Peyer's patch (tissue), 4 donors: ENCODE measurements around the gene IPO11. TPM values are rescaled to one million over a fixed set of nuclear protein-coding genes. Genes with fewer than 3 reads are reported as not detected.
"Not testable (repeated sequence)": the region's sequence is repeated elsewhere in the genome, so short reads cannot be mapped to it uniquely, and the experiment has no call there.

Experiments used
- DNase-seq, 3 donors: peaks; one replicate each; pipeline ENCODE4 v3.0.0-alpha.2; 2017 to 2019
- H3K27ac ChIP-seq, 4 donors: fragments of 200-600 bp; sonication (generic); one replicate each; pipeline ENCODE4 v1.5.1; 2016 to 2019
- H3K27me3 ChIP-seq, 2 donors: fragments of 200-600 bp; sonication (generic); one replicate each; pipeline ENCODE4 v1.5.1; 2019
- H3K36me3 ChIP-seq, 3 donors: fragments of 200-600 bp; sonication (generic); one replicate each; pipeline ENCODE4 v1.5.1; 2016 to 2019
- H3K4me1 ChIP-seq, 4 donors: fragments of 200-600 bp; sonication (generic); one replicate each; pipeline ENCODE4 v1.5.1; 2016 to 2019
- H3K4me3 ChIP-seq, 4 donors: fragments of 200-600 bp; sonication (generic); 1 replicate in 3 of 4; 2 replicates in 1 of 4; pipeline ENCODE4 v1.5.1; 2016 to 2019; ENCODE audit warnings: mild to moderate bottlenecking in 1 of 4
- H3K9me3 ChIP-seq, 4 donors: fragments of 200-600 bp; sonication (generic); one replicate each; pipeline ENCODE4 v1.5.1; 2016 to 2019; ENCODE audit warnings: mild to moderate bottlenecking in 1 of 4
- CTCF ChIP-seq, 6 experiments: fragments of 450-650 bp in 4 of 6; fragments of 200-600 bp in 2 of 6; sonication (generic) in 1 of 6; IDR thresholded peaks; one replicate each; pipeline ENCODE4 v1.5.1; 2017 to 2019; ENCODE audit warnings: antibody characterized with exemption in 6 of 6, mild to moderate bottlenecking in 3 of 6, moderate library complexity in 1 of 6
- POLR2A ChIP-seq, 2 donors: fragments of 450-650 bp; IDR thresholded peaks; one replicate each; pipeline ENCODE4 v1.5.1; 2017; ENCODE audit warnings: antibody characterized with exemption in 2 of 2, mild to moderate bottlenecking in 2 of 2, moderate library complexity in 2 of 2
- small RNA-seq, 2 donors: library from RNA; depleted of rRNA; stranded (forward); fragments of <200 nt; gene quantifications; one replicate each; pipeline ENCODE3, GENCODE V24; 2016
- total RNA-seq, 4 donors: library from RNA; depleted of rRNA; stranded (reverse); fragments of >200 nt; gene quantifications; one replicate each; pipeline ENCODE4 v1.1.0, GENCODE V29; 2016

IPO11 gene
- total RNA-seq, 4 donors from 2014 or later = 5.6 to 27.2 (median 13.1) TPM

DNA sequence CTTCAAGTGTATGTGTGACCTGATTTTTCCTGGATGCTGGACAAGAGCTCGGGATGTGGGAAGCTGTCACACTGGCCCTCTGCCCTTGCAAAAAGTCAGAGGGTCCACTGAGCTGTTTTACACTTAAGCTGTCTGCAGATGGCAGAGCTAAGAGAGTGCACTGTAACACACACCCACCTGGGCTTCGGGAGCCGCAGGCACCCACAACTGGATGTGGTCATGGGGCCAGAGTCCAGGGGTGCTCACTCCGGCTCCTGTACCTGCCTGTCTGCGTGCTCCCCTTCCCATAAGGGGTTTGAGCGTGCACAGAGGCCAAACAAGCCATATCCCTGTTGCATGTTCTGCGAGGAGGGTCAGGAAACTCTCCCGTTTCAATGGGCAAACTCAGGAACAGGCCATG is 248.6 kb downstream of the IPO11 start:
- no peaks in the 10 kb centered on the region for H3K36me3 ChIP-seq
- H3K4me1 ChIP-seq = no peaks in the 10 kb centered on the region
- H3K4me3 ChIP-seq = no peak overlapping the region
- H3K27ac ChIP-seq = no peak overlapping the region
- no peak for DNase-seq
- no peak for TF ChIP-seq POLR2A (IDR thresholded peaks at IDR 0.05)
- TF ChIP-seq CTCF (IDR thresholded peaks at IDR 0.05) = no peak
- H3K27me3 ChIP-seq = no peaks in the 10 kb centered on the region
- H3K9me3 ChIP-seq = no peaks in the 10 kb centered on the region

DNA sequence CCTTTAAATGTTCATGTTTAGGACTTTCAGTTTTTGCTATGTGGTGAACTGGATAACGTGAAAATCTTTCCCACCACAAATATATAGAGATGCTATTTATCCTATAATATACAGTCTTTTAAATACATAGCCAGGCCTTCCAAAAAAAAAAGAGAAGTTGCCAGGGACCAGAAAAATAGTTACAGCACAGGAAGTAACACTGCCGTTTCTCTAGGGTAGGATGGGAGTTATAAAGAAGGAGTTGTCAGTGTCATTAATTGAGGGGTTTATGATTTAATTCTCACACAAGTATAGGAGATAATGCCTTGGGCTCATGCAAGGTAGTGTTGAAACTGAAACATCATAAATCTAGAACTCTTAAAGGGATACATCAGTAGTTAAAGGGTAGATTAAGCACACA is 250.0 kb downstream of the IPO11 start:
- no peak for TF ChIP-seq POLR2A (IDR thresholded peaks at IDR 0.05)
- TF ChIP-seq CTCF (IDR thresholded peaks at IDR 0.05) = no peak
- DNase-seq = no peak

GRCh38 chr5:62671479-62671878 is 258.9 kb downstream of the IPO11 start:
- no peaks in the 10 kb centered on the region for H3K27me3 ChIP-seq
- no peaks in the 10 kb centered on the region for H3K9me3 ChIP-seq
- DNase-seq = no peak
- no peak overlapping the region for H3K4me3 ChIP-seq
- TF ChIP-seq CTCF (IDR thresholded peaks at IDR 0.05) (no peak), POLR2A (IDR thresholded peaks at IDR 0.05) (no peak)
- no peak overlapping the region for H3K27ac ChIP-seq
- H3K4me1 ChIP-seq = no peaks in the 10 kb centered on the region
- no peaks in the 10 kb centered on the region for H3K36me3 ChIP-seq

More for the DNA sequence above, 250.0 kb downstream of the IPO11 start:
- Histone ChIP-seq H3K4me3 (no peak overlapping the region), H3K36me3 (no peaks in the 10 kb centered on the region), H3K27ac (no peak overlapping the region), H3K4me1 (no peaks in the 10 kb centered on the region), H3K9me3 (no peaks in the 10 kb centered on the region), H3K27me3 (no peaks in the 10 kb centered on the region)

DNA sequence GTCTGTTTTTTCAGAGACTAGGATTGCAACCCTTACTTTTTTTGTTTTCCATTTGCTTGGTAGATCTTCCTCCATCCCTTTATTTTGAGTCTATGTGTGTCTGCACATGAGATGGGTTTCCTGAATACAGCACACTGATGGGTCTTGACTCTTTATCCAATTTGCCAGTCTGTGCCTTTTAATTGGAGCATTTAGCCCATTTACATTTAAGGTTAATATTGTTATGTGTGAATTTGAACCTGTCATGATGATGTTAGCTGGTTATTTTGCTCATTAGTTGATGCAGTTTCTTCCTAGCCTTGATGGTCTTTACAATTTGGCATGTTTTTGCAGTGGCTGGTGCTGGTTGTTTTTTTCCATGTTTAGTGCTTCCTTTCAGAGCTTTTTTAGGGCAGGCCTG is 264.0 kb downstream of the IPO11 start:
- H3K27ac ChIP-seq, DNase-seq, H3K4me1 ChIP-seq, H3K36me3 ChIP-seq, H3K27me3 ChIP-seq, H3K9me3 ChIP-seq, H3K4me3 ChIP-seq: not testable (repeated sequence)

Small RNA genes lying within 50 kb of the gene (small RNA-seq; reads per million reads assigned to genes)
- gene CKS1BP3 (0 reads per million in 2 donors), gene RNU6-661P (0 reads per million in 2 donors)

Other genes starting within 250 kb of the IPO11 start
- gene KIF2A, start 106.6 kb upstream of the IPO11 start, total RNA-seq = 10 to 100 TPM; 38.3 to 71.8 (median 41.6) TPM
- 10 to 100 TPM in 1 of 4 donors, 1 to 10 TPM in 3; 2.1 to 11.6 (median 5.8) TPM for gene DIMT1, start 8.9 kb upstream of the IPO11 start, total RNA-seq
- gene LRRC70, start 166.1 kb downstream of the IPO11 start, total RNA-seq = 1 to 10 TPM; 1.1 to 5.0 (median 2.5) TPM